Measurements from ENCODE around the gene OR2T11. TPM values are rescaled to one million over a fixed set of nuclear protein-coding genes. Genes with fewer than 3 reads are reported as not detected.

Gene OR2T11, protein sequence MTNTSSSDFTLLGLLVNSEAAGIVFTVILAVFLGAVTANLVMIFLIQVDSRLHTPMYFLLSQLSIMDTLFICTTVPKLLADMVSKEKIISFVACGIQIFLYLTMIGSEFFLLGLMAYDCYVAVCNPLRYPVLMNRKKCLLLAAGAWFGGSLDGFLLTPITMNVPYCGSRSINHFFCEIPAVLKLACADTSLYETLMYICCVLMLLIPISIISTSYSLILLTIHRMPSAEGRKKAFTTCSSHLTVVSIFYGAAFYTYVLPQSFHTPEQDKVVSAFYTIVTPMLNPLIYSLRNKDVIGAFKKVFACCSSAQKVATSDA
- not detected for total RNA-seq

DNA sequence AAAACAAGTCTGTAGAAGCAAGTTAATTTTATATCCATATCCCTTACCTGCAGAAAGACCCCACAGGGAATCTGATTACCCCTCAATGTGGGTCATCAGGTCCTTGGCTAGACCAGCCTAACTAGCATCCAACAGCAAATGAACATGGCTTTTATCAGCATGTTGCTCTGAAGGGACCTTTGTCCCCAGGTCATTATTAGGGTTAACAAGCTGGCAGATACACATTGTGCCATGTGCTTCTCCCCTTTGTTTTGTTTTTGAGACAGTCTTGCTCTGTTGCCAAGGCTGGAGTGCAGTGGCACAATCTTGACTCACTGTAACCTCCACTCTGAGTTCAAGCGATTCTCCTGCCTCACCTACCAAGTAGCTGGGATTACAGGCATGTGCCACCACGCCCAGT lies at the start of gene OR2T11:
Gene OR2T11, minus strand, starts transcription at position 101 of the 400 bp plus-strand sequence. CDS start 7,963 bp downstream, outside the sequence.

DNA sequence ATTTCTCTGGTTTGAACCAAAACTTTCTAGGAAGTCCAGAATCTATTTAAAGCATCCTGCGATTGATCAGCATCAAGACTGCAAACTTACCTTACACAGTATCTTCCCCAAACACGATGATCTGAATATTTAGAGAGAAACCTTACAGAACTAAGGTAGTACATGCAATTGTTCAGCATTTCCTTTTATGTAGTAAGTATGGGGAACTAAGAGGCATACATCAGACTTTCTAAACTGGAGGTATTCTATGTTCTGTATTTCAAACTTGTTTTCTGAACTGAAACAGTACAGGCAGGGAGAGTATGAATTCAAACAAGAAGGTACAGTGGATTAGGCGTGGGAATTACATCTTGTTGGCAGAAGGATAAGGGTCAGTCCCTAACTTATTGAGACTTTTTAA lies 20.5 kb upstream of the OR2T11 start, which contains the start of gene OR2T27:
Gene OR2T27, minus strand, starts transcription at position 175 of the 400 bp plus-strand sequence. CDS start 4,644 bp downstream, outside the sequence.

GRCh38 chr1:248645178-248645577 lies 10.3 kb upstream of the OR2T11 start, which contains the start of gene OR2T35:
TSS of gene OR2T35 (minus strand) at chr1:248645278. CDS start at chr1:248639258, 6,020 bp downstream.

DNA sequence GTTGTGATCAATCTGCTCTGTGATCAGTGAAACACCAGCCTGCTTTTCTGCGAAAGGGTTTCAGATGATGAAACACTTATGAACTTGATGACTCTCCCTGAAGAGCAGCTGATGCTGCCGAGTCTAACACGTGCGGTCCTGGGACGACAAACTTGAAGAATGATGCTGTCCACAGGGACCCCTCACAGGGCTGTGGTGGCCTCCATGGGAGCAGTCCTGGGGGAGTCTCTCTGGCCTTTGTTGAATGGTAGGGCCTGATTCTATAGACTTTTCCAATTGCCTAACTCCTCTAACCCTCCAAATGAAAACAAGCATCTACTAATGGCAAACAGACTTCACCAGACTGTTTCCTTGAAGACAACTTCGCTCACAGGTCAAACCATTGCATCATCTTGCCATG lies 37.3 kb downstream of the OR2T11 start, which contains the start of gene OR2T10:
Gene OR2T10, minus strand, starts transcription at position 112 of the 400 bp plus-strand sequence. CDS start 3,932 bp downstream, outside the sequence.

DNA sequence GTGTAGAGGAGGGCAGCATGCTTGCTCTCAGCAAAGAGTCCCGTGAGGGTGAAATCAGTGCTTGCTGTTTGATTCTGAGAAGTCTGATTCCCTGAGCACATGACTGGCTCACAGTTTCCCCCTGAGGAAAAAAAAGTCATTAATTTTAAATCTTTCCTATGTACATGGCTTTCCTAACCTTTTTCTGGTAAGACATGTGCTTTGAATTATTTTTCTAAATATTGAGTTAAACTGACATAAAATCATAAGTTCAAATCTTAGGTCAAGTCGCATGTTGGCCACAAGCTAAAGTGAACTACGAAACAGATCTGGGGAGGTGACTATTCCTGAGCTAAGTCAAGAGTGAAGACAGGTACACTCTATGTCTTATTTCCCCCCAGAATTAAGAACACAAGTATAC lies 60.2 kb downstream of the OR2T11 start, which contains the start of gene OR2T34:
Gene OR2T34, minus strand, starts transcription at position 101 of the 400 bp plus-strand sequence. Its CDS starts 0 bp downstream, at position 101.

Small RNA genes lying within 50 kb of the gene (small RNA-seq; reads per million reads assigned to genes)
- gene RF00019: not detected

Other genes starting within 250 kb of the OR2T11 start
- gene OR2T1, start 232.0 kb downstream of the OR2T11 start, total RNA-seq: not detected
- not detected for gene OR2T2, start 189.5 kb downstream of the OR2T11 start, total RNA-seq
- not detected for gene OR2T3, start 161.7 kb downstream of the OR2T11 start, total RNA-seq
- gene OR2T5, start 146.5 kb downstream of the OR2T11 start, total RNA-seq: not detected
- not detected for gene OR2G6, start 127.0 kb downstream of the OR2T11 start, total RNA-seq
- 0.23 TPM for gene OR2T29, start 72.3 kb downstream of the OR2T11 start, total RNA-seq
- not detected for gene OR2T34, start 60.3 kb downstream of the OR2T11 start, total RNA-seq
- not detected for gene OR2T10, start 37.4 kb downstream of the OR2T11 start, total RNA-seq
- not detected for gene OR2T35, start 10.2 kb upstream of the OR2T11 start, total RNA-seq
- not detected for gene OR2T27, start 20.4 kb upstream of the OR2T11 start, total RNA-seq
- gene OR14I1, start 67.7 kb upstream of the OR2T11 start, total RNA-seq: not detected
- gene LYPD8, start 120.7 kb upstream of the OR2T11 start, total RNA-seq: not detected
- 25.1 TPM for gene SH3BP5L, start 190.8 kb upstream of the OR2T11 start, total RNA-seq
- 14.8 TPM for gene ZNF672, start 203.1 kb upstream of the OR2T11 start, total RNA-seq
- 23.5 TPM for gene ZNF692, start 224.0 kb upstream of the OR2T11 start, total RNA-seq